ENCODE data around the gene TMUB2.
"Not testable (repeated sequence)": the region's sequence is repeated elsewhere in the genome, so short reads cannot be mapped to it uniquely, and the experiment has no call there.

The TMUB2 gene

DNA sequence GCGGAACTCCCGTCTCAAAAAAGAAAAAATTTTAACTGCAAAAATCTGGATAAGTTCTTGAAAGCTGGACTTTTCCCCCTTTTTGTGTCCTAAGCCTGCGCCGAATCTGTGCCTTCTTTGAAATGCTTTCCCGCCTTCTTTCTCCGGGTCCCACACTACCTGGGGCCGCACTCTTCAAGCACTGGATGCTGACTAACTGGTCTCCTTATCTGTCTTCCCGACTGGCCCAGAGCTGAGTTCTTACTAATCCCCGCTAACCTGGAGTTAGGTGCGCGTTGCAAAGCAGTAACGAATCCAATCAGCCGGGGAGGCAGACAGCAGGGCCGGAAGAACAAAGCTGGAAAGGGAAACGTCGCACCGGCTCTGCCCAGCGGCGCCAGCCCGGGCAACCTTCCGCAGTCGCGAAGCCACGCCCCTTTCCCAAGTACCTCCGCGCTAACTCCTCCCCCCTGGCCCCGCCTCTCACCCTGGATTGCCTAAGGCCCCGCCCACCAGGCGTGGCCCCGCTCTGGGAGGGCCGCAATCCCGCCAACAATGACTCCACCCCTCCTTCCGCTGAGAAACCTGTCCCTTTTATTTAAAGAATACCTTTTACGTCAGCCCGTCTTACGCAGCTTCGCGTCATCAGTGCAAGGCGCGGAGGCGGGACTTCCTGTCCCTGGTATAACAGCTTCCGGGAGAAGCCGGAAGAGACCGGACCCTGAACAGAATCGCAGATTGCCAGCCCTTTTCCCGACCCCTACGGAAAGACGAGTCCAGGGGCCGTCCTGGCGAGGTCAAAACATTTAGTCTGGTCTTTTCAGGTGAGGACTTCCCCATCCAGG is at the start of gene TMUB2:
Gene TMUB2, plus strand, starts transcription at position 666 of the 824 bp plus-strand sequence. CDS start 737 bp downstream, outside the sequence.
- peak; percentile 100 for DNase-seq

GRCh38 chr17:44137891-44138709 is 48.7 kb upstream of the TMUB2 start:
- peak; percentile 60 to 61 for DNase-seq

- DNase-seq = not testable (repeated sequence)
Observed at GRCh38 chr17:44143921-44144320, 42.9 kb upstream of the TMUB2 start.

DNA sequence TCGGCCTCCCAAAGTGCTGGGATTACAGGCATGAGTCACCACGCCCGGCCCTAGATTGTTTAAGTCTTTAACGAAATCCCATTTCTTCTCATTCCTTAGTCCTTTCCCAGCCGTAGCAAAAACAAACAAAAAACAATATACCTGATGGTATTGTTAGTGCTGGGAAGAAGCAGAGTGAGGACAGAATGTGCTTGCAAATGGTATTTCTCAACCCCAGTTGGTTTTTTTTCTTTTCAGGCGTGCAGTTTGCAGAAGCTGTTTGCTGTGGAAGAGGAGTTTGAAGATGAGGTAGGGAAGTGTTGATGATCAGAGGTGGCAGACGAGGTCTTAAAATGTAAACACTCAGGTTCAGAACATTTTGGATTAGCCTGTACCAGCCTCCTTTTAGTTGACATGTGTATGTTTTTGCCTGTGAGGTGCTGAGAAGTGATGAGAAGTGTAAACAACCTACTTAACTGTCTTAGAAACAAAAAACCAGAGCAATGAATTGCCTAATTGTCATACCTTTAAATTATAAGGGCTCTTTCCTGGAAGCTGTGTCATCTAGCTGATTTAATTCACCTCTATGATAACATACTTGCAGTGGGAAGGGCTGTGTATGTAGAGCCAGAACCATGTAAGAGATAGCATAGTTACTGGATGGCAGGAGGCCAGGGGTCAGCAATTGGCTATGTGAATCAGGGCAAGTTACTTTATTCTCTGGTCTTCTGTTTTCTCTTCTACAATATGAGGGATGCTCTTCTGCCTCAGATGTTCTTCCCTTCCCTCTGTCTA is 41.6 kb upstream of the TMUB2 start:
- DNase-seq = no peak

DNA sequence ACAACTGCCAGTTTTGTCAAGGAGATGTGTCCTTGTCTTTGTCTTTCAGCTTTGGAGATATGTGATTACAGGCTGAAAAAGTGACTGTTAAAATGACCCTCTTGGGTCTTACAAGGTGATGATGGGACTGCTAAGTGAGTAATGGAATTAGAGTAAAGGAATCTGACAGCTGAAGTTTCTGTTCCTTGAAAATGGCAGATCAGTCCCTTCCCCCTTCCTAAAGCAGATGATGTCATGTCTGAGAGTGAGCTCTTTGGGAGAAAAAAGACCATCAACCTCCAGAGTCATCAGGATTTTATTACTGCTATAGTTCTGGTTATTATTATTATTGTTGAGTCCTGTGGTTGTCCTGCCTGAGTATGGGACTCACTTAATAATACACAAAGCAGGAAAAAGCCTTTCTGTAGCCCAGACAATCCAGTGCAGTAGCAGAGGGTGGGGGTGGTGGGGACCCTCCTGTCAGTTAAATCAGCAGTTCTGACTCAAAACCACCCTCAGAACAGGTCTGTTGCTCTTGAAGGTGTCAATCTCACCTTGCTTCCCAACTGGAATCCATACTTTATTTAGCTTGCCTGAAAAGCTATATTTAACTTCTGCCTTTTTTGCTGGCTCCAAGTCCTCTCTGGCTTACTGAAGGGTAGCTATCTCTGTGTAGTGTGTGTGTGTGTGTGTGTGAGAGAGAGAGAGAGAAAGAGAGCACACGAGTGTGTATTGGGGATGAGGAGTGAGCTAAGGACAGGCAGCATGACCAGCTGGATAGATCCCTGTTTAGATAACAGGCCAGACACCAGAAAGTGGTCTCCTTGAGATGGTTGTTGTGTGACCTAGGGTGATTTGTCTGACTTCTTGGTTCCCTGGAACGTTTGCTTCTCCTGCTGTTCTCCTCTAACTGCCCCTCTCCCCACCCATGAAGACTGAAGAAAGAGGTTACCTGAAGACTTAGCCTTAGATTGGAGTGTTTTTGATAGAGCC is 40.1 kb upstream of the TMUB2 start:
- DNase-seq = no peak

DNA sequence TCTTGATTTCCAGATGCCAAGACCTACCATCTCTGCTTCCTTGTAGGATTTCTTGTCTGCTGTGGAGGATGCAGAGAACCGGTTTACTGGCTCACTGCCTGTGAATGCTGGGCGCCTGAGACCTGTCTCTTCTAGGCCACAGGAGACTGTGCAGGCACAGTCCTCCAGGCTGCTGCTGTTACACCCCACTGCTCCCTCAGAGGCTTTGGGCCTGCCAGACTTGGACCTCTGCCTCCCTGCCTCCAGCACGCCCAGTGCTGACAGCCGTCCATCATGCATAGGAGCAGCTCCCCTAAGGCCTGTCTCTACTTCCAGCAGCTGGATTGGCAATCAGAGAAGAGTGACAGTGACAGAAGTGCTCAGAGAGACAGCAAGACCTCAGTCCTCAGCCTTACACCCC is 39.0 kb upstream of the TMUB2 start:
- no peak for DNase-seq

DNA sequence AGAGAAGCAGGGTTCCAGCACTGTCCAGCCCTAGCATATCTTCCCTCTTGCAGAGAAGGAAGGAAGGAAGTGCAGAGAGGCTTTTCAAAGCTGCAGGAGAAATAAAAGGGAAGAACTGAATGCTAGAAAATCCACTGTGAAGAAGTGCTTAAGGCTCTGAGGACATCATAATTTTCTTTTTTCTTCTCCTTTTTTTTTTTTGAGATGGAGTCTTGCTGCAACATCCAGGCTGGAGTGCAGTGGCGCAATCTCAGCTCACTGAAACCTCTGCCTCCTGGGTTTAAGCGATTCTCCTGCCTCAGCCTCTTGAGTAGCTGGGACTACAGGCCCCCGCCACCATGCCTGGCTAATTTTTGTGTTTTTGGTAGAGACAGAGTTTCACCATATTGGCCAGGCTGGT is 37.7 kb upstream of the TMUB2 start:
- DNase-seq = not testable (repeated sequence)

GRCh38 chr17:44149750-44150329 is 36.9 kb upstream of the TMUB2 start:
- DNase-seq = no peak

DNA sequence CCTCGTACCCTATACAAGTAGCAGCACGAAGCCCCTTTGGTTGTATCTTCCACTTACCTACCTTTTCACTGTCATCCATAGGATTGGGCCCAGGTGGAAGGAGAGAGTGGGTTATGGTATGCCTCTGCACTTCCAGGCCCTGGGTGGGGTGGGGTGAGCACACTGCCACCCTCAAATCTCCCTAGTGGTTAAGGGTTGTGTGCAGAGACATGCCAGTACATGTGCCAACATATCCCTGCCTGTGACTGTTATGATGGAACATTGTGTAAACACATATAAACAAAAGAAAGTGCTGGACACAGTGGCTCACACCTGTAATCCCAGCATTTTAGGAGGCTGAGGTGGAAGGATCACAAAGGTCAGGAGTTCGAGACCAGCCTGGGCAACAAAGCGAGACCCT is 33.9 kb upstream of the TMUB2 start:
- DNase-seq = no peak

DNA sequence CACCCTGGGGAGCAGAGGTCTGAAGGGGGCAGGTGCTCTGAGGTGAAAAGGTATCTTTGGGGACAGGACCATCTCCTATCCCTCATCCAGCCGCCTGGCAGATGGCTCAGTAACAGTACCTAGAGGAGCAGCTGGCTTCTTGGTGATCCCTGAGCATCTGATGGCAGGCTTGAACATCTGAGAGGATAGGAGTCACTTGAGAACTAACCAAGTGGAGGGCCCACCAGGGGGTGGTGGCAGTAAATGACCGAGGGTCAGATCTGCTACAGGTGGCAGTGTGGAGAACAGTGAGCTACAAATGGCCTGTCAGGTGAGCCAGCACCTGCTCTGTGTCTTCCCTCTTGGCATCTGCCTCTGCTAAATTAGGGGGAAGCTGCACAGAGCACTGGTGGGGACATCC is 31.3 kb upstream of the TMUB2 start:
- DNase-seq = no peak

DNA sequence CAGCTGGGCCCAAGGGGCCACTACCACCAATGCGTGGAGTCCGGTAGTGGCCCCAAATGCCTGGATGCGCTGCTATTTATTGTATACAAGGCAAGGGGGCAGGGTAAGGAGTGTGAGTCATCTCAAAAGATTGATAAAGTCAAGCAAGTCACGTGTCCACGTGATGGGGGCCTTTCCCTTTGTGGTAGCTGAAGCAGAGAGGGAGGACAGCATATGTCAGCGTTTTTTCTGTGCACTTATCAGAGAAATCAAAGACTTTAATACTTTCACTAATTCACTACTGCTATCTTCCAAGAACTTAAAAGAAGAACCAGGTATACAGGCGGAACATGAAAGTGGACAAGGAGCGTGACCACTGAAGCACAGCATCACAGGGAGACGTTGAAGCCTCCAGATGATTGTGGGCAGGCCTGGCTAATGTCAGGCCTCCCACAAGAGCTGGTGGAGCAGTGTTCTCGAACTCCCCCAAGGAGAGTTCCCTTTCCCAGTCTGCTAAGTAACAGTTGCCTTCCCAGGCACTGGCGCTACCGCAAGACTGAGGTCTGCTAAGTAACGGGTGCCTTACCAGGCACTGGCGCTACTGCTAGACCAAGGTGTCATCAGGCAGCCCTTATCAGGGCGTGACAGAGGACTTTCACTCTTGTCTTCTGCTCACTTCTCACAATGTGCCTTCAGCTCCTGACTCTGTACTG is 27.1 kb upstream of the TMUB2 start:
- DNase-seq = no peak

DNA sequence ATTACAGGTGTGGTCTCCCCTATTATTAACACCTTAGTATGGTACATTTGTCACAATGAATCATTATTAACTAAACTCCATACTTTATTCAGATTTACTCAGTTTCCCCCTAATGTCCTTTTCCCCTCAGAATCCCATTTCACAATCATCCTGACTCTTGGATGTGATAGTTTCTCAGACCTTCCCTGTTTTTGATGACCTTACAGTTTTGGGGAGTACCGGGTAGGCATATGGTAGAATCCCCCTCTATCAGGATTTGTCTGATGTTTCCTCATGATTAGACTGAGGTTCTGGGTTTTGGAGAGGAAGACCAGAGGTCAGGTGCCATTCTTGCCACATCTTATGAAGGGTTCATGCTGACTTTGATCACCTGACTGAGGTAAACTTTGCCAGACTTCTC is 22.3 kb upstream of the TMUB2 start:
- DNase-seq = no peak

DNA sequence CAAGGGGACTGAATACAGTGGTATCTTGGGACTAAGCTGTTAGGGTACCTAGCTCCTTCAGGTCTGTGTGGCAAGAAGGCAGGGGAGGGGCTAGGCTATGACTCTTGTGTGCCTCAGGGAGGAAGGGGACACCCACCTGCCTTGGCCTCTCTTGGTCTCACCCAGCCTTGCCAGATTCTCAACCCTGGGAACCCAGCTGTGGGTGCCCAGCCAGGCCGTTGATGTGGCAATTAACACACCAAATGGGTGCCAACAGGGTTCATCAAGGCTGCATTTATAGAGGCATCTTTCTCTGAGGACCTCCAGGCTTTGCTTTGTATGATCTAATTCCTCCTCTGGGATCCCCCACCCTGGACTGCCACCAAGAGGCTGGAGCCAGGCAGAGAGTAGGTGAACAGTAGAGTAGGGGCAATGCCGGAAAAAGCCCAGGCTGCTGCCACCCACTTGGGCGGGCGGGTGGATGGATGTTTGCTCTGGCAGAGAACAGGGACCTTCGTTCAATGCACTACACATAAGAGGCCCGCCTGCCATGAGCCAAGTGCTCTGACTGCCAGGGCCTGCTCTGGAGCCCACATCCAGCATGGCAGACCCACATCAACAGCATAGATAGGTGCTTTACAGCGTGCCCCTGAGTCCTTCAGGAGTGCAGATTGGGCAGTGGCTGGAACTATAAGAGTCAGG is 19.5 kb upstream of the TMUB2 start:
- no peak for DNase-seq

DNA sequence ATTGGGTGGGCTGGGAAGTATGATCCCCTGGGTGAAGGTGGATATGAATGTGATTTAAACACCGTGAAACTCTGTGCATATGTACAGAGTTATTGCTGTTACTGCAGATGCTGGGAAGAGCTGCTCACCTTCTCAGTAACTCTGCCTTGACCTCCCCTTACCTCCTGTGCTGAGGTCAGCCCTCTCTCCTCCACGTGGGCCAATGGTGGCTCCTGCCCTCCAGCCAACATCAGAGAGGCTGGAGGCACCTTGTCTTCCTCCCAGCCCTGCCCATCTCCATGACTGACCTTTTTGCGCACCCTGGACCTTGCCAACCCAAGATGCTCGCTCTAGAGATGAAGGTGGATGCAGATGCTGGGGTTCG is 16.7 kb upstream of the TMUB2 start:
- DNase-seq = no peak

GRCh38 chr17:44170499-44171201 is 16.1 kb upstream of the TMUB2 start, which contains the start of gene ASB16:
ASB16 (plus strand) TSS chr17:44170704; CDS start chr17:44170790, 86 bp downstream.
- no peak for DNase-seq

DNA sequence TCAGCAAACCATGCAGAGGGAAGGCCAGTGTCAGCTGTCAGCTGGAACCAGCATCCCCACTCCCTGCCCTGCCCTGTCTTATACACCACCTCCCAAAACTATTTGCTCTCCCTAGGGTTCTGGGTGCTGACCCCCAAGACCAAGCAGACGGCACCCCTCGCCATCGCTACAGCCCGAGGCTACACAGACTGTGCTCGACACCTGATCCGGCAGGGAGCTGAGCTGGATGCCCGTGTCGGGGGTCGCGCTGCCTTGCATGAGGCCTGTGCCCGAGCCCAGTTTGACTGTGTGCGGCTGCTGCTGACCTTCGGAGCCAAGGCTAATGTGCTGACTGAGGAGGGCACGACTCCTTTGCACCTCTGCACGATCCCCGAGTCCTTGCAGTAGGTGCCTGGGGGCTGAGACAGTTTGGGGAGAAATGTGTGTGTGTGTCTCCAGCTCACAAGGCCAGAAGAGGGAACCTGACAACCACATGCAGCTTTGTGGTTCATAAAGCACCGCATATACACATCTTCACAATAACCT is 14.8 kb upstream of the TMUB2 start:
- no peak for DNase-seq

- no peak for DNase-seq
Observed at GRCh38 chr17:44174427-44174826, 12.3 kb upstream of the TMUB2 start.

DNA sequence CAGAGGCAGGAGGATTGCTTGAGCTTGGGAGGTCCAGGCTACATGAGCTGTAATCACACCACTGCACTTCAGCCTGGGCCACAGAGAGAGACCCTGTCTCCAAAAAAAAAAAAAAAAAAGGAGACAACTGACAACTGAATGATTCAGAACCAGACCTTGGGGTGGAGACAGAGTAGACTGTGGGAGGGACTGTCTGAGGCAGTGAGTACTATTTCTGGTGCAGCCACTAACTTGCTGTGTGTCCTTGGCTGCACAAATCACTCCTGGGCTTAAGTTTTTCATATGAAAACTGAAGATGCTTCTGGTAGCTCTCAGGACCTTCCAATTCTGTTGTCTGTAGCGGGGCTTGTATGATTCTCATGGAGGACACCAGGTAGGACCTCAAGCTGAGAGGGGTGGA is 10.5 kb upstream of the TMUB2 start:
- DNase-seq = no peak

All from stimulated activated CD4-positive, alpha-beta T cell treated with anti-CD3 and anti-CD28 coated beads, Interleukin-2, amount 100 ng/mL, for 48 hours (primary cell).